Mammary epithelial cell (primary cell): ENCODE results near the gene DHX9.

Experiments
- CTCF ChIP-seq, 2 donors: IDR thresholded peaks in 1 of 2; conservative IDR thresholded peaks in 1 of 2; 2 replicates each; pipeline ENCODE4 v1.5.1; 2011 to 2012; ENCODE audit warnings: inconsistent platforms in 2 of 2, low read length in 2 of 2, mild to moderate bottlenecking in 2 of 2, control low read depth in 1 of 2, low read depth in 1 of 2; ENCODE audit not compliant: insufficient read depth in 1 of 2; ENCODE audit errors: extremely low read depth in 1 of 2
- EZH2 ChIP-seq: IDR thresholded peaks from 2 replicates; pipeline ENCODE4 v1.6.1; 2012; ENCODE audit warnings: low read length, inconsistent platforms, borderline replicate concordance

GRCh38 chr1:182850319-182850718 is 11.2 kb downstream of the DHX9 start:
- no peak for TF ChIP-seq CTCF (conservative IDR thresholded peaks at IDR 0.05 in 1 of 2, IDR thresholded peaks at IDR 0.05 in 1 of 2; ENCODE audit: extremely low read depth in 1 of 2, insufficient read depth in 1 of 2, low read depth in 1 of 2, low read length in 2 of 2)
- no peak for TF ChIP-seq EZH2
